Measurements from ENCODE around the gene CATSPERE. TPM values are rescaled to one million over a fixed set of nuclear protein-coding genes. Genes with fewer than 3 reads are reported as not detected.

Gene CATSPERE
- total and polyA plus RNA-seq, 2 of the 8 experiments (the other 6 are each of a cell fraction or from before 2014, with no cell fraction given), result 0.05 to 0.45 TPM

GRCh38 chr1:244461245-244462071, at the start of gene CATSPERE (continued):
- TF ChIP-seq FOSL1 (IDR thresholded peaks at IDR 0.05; ENCODE audit: insufficient read depth, low read depth, low read length), result no peak
- TF ChIP-seq SAP30 (IDR thresholded peaks at IDR 0.05; ENCODE audit: insufficient read depth, insufficient replicate concordance, low read length), result no peak
- TF ChIP-seq RFX5 (IDR thresholded peaks at IDR 0.05; ENCODE audit: borderline replicate concordance, low read depth, low read length), result no peak
- 0 out of 3 replicates have a peak, but pooled peaks of 1 of the 2 experiments have one; percentile 13 for TF ChIP-seq EP300 (IDR thresholded peaks at IDR 0.05; ENCODE audit: borderline replicate concordance in 1 of 2, low read depth in 2 of 2, low read length in 2 of 2)
